Loucy (cell line): ENCODE results near the gene IMPACT.

Source experiments
- CTCF ChIP-seq: fragments of 200-600 bp; sonication (generic); conservative IDR thresholded peaks from 2 replicates; pipeline ENCODE4 v1.5.1; 2014; ENCODE audit warnings: mild to moderate bottlenecking, antibody characterized with exemption, low read length
- EZH2phosphoT487 ChIP-seq: fragments of 200-600 bp; IDR thresholded peaks from 2 replicates; pipeline ENCODE4 v1.6.1; 2018; ENCODE audit warnings: antibody characterized with exemption, mild to moderate bottlenecking, moderate library complexity, borderline replicate concordance

- TF ChIP-seq CTCF = no peak
- TF ChIP-seq EZH2phosphoT487 = no peak
Observed at GRCh38 chr18:24381126-24381525, 45.3 kb upstream of the IMPACT start.
